Measurements from ENCODE around the gene GOLPH3L.
"Not testable (repeated sequence)": the region's sequence is repeated elsewhere in the genome, so short reads cannot be mapped to it uniquely, and the experiment has no call there.

GOLPH3L gene

DNA sequence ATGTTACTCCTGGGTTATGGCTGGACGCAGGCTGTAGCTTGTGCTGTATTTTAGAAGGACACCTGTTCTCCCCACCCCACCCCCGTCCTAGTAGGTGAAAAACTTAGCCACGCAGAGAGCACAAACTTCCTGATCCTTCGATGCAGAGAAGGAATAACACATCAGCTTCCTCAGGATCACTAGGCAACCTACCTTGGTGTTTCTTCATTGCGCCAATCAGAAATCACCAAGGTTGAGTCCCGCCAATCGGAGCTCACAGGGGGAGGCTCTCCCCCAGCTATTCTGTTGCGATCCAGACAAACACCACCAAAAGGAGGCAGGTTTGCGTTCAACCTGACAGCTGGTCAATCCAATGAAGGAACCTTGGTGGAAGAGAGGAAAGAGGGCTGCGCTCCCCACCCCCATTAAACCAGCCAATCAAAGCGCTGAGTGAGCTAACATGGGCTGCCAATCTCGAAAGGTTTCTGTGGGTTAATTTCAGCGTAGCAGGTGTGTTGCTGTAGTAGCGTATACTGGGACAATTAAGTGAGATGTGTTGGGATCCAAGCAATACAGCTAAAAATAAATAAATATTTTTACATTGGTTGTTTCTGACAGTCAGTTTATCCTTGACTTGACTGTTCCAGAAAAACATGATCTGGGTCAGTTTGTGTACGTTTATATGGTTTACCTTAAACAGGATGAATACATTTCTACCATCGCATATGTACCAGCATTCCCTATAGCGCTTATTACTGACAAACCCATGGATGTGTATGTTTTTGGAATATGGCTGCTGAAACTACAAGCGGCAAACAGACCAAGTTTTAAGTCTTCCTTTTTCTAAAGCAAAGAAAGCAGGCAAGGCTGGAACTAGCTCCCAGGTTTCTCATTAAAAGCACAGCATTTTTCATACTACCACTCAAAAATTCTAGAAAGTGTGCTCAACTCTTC is at the start of gene GOLPH3L:
Gene GOLPH3L (minus strand): TSS at position 160 of the 933 bp plus-strand sequence. CDS start 2,316 bp downstream, outside the sequence.
- peak; percentile 75 to 98 (median 92) for DNase-seq
- intact Hi-C loops (cut with DNase I), result no loop called here

- no peak for DNase-seq
- intact Hi-C loops (cut with DNase I), result no loop called here
These were observed 33.3 kb upstream of the GOLPH3L start for GRCh38 chr1:150730130-150730721.

DNA sequence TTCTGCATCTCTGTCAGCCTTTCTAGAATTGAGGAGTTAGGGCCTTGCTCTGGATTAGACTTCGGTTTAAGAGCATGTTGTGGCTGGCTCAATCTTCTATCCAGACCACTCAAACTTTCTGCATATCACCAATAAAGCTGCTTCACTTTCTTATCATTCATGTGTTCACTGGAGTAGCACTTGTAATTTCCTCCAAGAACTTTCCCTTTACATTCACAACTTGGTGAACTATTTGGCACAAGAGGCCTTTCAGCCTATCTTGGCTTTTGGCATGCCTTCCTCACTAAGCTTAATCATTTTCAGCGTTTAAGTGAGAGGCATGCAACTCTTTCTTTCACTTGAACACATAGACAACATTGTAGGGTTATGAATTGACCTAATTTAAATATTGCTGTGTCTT is 27.4 kb upstream of the GOLPH3L start:
- intact Hi-C loops (cut with DNase I), result no loop called here
- DNase-seq, result no peak

DNA sequence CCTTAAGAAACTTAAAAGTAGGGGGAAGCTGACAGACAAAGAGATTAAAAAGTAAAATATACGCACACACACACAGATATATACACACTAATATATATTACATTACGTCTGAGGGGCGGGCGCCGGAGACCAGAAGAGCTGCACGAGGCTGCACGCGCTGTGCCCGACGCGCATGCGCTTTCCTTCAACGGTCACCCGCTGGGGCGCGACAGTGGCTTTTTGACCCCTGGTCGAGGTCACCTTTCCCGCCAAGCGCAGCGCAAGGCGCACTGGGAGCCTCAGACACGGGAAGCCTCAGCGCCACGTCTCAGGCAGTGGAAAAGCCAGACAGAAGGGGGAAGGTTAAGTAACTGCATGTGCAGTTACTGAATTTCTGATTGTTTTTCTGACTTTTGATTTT is 23.7 kb upstream of the GOLPH3L start, which contains the start of gene HORMAD1:
Gene HORMAD1 (minus strand): TSS at position 193 of the 400 bp plus-strand sequence. CDS start 1,390 bp downstream, outside the sequence.
- no peak for DNase-seq
- intact Hi-C loops (cut with DNase I), result no loop called here

DNA sequence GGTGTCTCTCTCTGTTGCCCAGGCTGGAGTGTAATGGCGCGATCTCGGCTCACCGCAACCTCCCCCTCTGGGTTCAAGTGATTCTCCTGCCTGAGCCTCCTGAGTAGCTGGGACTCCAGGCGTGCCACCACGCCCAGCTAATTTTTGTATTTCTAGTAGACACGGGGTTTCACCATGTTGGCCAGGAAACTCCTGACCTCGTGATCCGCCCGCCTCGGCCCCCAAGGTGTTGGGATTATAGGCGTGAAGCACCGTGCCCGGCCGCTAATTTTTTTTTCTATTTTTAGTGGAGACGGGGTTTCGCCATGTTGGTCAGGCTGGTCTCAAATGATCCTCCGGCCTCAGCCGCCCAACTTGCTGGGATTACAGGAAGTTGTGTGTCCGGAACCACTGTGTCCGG is 23.1 kb upstream of the GOLPH3L start:
- DNase-seq, result no peak
- intact Hi-C loops (cut with DNase I), result no loop called here

DNA sequence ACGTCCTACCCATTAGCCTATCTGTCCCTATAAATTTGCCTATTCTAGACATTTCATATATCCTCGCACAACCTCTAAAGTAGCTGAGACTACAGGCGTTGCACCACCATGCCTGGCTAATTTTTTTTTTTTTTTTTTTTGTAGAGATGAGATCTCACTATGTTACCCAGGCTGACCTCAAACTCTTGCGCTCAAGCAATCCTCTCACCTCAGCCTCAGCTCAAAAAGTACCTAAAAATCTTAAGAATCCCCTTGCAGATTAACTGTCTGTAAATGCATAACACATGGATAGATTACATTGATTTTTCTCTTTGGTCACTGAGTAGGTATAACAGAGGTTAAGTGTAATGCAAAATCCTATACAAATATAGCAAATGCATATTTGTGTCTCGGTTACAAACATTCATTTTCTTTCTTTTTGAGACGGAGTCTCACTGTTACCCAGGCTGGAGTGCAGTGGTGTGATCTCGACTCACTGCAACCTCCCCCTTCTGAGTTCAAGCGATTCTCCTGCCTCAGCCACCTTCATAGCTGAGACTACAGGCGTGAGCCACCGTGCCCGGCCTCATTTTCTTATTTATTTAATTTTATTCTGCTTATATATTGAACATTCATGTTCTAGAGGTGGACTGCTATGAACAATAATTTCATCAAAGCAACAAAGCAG is 21.4 kb upstream of the GOLPH3L start:
- no peak for DNase-seq
- intact Hi-C loops (cut with DNase I), result no loop called here

DNA sequence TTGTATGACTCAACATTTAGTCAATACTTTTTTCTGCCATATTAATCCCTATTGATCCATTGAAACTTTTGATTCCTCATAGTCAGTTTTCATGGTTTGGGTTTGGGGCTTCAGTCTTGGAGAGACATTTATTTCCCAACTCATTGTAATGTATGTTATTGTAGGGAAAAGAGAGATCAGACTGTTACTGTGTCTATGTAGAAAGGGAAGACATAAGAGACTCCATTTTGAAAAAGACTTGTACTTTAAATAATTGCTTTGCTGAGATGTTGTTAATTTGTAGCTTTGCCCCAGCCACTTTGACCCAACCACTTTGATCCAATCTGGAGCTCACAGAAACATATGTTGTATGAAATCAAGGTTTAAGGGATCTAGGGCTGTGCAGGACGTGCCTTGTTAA is 12.1 kb upstream of the GOLPH3L start:
- intact Hi-C loops (cut with DNase I); DNase-seq: not testable (repeated sequence)

DNA sequence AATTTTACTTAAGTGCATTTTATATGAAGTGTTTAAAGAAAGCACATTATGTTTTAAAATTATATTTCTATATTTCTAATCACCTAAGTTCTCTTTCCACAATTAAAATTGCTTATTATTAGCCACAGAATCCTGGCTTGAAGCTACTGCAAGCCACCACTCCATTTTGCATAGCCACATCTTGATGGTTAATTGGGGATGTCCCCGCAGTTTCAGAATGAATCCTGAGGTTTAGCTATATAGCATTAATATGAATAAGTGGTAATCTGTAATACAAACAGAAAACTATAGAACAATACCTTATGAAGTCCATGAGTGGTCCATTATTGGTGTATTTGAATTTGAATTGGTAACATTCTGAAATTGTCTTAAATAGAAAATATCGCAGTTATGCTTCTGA is 11.6 kb upstream of the GOLPH3L start:
- intact Hi-C loops (cut with DNase I), result no loop called here

DNA sequence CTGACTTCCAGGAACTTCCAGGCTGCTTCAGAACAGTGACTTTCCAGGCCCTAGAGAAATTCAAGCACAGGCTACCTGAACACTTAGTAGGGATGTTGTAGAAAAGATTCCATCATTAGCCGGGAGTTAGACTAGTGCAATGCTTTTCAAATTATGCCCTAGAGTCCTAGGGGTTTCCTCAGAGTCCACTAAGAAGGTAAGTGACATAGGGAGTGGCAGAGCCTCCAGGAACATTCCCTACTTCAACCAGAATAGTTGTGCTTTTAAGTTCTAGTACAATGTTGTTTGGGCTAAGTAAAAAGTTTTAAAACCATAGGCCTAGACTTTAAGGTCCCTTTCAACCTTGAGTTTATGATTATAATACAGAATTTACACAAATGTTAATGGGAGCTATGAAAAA is 9.1 kb upstream of the GOLPH3L start:
- DNase-seq, result no peak
- intact Hi-C loops (cut with DNase I), result no loop called here

More for the DNA sequence above, 11.6 kb upstream of the GOLPH3L start:
- no peak for DNase-seq

GRCh38 chr1:150703427-150703826 is 6.5 kb upstream of the GOLPH3L start:
- no peak for DNase-seq
- intact Hi-C loops (cut with DNase I), result no loop called here

DNA sequence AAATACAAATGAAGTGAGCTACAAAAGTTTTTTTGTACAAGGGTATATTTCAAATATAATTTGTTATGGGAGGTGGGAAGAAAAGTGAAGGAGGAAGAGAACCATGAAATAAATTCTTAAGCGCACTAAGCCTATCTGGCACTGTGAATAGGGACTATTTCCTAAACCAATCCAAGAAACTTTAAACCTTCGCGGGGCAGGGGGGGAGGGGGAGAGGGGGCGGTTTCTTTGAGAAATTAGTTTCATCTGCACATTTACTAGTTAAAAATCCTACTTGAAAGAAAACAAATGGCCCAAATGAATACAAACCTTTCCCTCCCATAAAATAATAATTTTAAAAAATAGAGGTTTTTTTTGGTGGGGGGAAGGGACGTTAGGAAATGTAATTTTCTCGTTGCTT is 364 bp downstream of the GOLPH3L start:
- no peak for DNase-seq
- intact Hi-C loops (cut with DNase I), result no loop called here

DNA sequence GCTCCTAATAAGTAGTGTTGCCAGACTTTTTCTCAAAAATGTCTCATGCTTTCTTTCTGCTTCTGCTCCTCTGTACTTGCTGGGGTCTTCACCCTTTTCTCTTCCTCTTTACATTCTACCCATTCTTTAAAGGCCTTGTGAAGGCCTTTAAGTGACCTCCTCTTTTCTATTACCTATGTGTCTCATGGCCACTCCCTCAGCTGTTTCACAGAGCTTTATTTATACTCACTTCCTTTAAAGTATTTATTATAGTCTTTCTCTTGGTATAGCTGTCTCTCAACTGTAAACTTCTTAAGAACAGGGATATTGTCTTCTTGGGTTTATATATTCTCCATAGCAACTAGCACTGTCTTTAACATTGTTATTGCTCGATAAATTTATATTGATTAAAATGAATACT is 792 bp downstream of the GOLPH3L start:
- DNase-seq, result no peak
- intact Hi-C loops (cut with DNase I), result no loop called here

- no peak for DNase-seq
- intact Hi-C loops (cut with DNase I), result no loop called here
These were observed 1.4 kb downstream of the GOLPH3L start for GRCh38 chr1:150695561-150695960.

- DNase-seq, result no peak
- intact Hi-C loops (cut with DNase I), result no loop called here
These were observed 4.2 kb downstream of the GOLPH3L start for GRCh38 chr1:150692720-150693119.

- intact Hi-C loops (cut with DNase I), result no loop called here
- DNase-seq, result no peak
These were observed 8.2 kb downstream of the GOLPH3L start for GRCh38 chr1:150688763-150689162.

DNA sequence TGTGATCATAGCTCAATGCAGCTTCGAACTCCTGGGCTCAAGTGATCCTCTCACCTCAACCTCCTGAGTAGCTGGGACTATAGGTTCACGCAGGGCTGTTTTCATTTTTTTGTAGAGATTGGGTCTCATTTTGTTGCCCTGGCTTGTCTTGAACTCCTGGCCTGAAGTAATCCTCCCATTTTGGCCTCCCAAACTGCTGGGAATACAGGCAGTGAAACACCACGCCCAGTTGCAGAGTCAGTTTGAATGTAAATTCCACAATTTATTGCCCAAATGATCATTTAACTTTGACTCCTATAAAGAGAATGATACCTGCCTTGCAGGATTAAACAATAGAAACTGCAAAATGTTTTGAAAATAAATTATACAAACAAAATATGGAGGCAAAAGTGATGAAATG is 10.7 kb downstream of the GOLPH3L start:
- DNase-seq, result no peak
- intact Hi-C loops (cut with DNase I), result no loop called here

DNA sequence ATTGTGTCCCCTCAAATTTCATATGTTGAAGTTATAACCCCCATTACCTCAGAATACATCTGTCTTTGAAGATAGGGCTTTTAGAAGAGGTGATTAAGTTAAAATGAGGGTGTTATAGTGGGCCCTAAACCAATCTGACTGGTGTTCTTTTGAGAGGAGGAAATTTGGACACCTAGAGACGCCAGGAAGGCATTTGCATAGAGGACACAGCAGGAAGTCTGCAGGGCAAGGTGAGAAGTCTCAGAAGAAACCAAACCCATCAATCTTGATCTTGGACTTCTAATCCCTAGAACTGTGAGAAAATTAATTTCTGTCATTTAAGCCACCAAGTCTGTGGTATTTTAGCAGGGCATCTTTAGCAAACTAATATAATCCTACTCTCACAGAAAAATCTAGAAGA is 13.0 kb downstream of the GOLPH3L start:
- intact Hi-C loops (cut with DNase I), result no loop called here
- DNase-seq, result no peak

DNA sequence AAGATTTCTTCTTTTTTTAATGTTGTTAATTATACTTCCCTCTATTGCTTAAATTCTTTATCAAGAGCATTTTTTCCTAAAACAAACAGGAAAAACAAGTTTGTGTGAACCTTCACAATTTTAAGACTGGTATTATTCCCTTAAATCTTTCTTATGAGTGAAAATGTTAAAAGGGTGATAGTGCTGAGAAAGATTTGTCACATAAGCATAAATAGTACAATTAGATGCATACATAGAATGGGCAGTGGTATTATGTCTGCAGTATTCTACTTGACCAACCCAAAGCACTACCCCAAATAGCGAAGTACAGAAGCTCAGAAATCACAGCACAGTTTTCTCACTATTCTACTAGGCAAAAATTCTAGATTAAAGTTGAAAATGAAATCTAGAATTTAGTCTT is 18.0 kb downstream of the GOLPH3L start:
- intact Hi-C loops (cut with DNase I), result no loop called here
- no peak for DNase-seq

DNA sequence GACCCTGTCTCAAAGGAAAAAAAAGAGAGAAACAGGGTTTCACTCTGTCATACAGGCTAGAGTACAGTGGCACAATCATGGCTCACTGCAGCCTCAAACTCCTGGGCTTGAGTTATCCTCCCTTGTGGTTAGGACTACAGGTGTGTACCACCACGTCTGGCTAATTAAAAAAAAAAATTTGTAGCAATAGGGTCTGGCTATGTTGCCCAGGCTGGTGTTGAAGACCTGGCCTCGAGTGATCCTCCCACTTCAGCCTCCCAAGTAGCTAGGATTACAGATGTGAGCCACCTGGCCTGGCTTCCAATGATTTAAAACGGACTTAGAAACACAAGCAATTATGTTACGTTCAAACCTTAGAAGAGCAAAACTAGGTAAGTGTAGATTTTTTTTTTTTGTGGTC is 22.1 kb downstream of the GOLPH3L start:
- intact Hi-C loops (cut with DNase I), result no loop called here

GRCh38 chr1:150663321-150663720 is 33.6 kb downstream of the GOLPH3L start:
- no peak for DNase-seq
- intact Hi-C loops (cut with DNase I), result no loop called here

More for the DNA sequence above, 22.1 kb downstream of the GOLPH3L start:
- no peak for DNase-seq

GRCh38 chr1:150662811-150663210 is 34.1 kb downstream of the GOLPH3L start:
- intact Hi-C loops (cut with DNase I), result no loop called here
- DNase-seq, result no peak

Data from posterior cingulate gyrus (tissue), 11 donors.